ENCODE data around the gene TTC22. TPM values are rescaled to one million over a fixed set of nuclear protein-coding genes. Genes with fewer than 3 reads are reported as not detected.

The TTC22 gene
- total RNA-seq, 1 donor from 2014 or later: 0.16 TPM

DNA sequence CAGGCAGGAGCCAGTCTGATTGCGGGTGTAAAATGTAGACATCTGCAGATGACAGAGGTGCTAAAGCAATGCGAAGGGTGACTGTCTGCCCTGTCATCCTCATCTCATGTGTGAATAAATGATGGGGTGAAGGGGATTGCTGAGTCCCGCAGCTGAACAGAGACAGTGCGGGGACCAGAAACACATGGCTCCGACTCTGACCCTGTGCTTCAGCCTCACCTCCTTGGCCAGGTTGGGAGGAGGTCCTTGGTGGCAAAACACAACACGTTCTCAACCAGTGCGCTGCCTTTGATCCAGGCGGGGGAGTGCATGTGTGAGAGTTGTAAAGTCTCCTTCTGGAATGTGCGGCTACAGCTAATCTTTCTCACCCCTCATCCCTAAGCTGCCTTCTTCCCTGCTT is 32.0 kb upstream of the TTC22 start:
- no peak for DNase-seq

DNA sequence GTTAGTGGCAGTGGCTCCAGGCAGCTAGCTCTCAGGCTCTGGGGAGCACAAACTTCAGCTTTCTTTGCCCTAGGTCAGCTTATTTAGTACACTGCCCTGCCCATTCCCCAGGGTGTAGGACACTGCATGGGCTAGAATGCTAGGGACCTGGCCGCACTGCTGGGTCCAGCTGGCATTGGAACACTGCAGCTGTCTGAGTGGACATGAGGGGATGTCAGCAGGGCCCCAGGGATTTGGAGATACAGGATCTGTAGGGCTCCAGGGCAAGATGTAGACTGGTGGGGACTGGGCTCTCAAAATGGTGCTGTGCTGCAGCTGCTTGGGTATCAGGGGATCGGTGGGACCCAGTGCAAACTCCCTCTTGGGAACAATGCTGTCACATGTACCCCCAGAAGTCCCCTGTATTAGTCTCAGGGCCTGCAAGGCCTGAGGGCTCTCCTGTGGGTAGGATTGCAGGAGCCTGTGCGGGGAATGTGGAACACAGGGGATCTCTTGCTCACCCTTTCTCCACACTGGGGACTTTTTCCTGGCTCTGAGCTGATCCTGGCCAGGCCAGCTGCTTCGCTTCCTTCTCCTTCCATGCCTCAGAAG is 25.2 kb upstream of the TTC22 start:
- DNase-seq: no peak

DNA sequence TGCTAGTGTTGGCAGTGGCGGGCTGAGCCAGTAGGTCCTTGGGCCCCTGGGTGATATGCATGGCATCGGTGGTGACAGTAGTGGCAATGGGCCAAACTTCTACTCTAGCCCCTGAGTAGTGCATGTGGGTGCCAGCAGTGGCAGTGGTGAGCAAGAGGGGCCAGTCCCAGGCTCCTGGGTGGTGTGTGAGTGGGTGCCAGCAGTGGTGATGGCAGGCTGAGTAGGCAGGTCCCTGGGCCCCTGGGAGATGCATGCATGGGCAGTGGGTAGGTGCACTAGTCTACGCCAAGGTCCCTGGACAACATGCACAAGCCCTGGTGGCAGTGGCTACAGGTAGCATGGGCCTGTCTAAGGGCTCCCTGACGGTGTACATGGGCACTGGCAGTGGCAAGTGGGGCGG is 24.6 kb upstream of the TTC22 start:
- DNase-seq: no peak

DNA sequence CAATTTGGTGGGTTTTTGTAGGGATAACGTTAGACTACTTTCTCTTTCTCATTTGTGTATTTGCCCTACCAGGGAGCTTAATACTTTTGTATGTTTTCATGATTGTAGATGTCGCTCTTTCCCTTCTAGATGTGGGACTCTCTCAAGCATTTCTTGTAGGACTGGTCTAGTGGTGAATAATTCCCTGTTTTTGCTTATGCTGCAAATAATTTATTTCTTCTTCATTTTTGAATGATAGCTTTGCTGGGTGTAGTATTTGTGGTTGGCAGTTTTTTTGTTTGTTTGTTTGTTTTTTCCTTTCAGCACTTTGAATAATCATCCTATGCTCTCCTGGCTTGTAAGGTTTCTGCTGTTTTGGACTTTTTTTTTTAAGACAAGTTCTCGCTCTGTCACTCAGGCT is 22.5 kb upstream of the TTC22 start:
- no peak for DNase-seq

DNA sequence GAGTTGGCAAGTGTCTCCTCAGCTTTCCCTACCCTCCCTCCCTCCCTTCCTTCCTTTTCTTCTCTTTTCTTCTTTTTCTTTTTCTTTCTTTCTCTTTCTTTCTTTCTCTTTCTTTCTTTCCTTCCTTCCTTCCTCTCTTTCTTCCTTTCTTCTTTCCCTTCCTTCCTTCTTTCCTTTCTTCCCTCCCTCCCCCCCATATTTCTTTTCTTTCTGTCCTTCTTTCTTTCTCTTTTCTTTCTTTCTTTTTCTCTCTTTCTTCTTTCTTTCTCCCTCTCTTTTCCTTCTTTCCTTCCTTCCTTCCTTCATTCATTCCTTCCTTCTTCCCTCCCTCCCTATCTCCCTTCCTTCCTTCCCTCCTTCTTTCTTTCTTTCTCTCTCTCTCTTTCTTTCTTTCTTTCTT is 18.6 kb upstream of the TTC22 start:
- DNase-seq: no peak

DNA sequence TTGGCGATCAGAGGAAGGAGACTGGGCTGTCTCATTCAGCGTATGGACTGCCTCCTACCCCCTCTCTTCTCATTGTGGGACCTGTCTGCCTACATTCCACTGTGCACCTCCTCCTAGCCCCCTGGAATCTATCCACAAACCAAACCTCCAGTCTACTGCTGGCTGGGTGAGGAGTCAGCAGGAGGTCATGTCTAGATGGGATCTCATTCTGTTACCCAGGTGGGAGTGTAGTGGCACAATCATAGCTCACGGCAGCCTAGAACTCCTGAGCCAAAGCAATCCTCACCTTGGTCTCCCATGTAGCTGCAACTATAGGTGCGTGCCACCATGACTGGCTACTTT is 18.0 kb upstream of the TTC22 start:
- DNase-seq: no peak

DNA sequence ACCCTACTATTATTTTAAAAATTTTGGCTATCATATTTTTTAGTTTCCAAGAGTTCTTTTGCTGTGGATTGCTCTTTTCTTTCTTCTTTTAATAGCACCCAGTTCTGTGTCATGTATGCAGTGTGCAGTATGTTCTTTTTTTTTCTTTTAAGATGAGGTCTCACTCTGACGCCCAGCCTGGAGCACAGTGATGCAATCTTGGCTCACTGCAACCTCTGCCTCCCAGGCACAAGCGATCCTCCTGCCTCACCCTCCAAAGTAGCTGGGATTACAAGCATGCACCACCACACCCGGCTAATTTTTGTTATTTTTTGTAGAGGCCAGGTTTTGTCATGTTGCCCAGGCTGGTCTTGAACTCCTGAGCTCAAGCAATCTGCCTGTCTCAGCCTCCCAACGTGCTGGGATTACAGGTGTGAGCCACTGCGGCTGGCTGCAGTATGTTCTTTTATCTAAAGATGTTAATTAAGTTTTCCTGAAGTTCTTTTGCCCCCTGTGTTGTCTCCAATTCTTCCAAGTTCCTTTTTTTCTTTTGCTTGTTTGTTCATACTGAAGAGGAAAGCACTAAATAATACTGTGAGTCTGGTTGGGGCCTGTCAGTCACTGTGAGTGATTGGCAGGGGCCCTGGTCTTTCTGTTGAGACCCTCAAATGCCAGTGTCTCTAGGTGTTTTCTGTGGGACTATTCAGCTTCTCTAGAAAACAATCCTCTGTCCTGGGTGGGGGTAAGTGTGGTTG is 17.5 kb upstream of the TTC22 start:
- no peak for DNase-seq

DNA sequence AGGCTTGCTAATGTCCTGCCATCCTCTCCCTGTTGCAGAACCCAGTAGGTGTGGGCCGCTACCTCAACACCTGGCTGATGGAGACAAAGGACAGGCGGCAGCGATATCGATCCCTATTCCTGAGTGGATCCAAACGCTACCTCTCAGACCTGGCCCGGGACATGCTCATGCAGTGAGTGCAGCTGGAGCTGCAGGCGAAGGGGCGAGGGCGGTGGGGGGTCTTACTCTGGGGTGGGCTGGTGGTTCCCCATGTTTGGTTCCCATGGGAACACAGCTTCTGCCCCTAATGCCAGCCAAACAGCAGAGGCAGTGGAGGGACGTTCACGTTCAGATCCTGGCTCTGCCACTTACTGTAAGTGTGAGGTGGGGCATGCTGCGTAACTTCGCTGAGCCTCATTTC is 15.8 kb upstream of the TTC22 start:
- DNase-seq: no peak

DNA sequence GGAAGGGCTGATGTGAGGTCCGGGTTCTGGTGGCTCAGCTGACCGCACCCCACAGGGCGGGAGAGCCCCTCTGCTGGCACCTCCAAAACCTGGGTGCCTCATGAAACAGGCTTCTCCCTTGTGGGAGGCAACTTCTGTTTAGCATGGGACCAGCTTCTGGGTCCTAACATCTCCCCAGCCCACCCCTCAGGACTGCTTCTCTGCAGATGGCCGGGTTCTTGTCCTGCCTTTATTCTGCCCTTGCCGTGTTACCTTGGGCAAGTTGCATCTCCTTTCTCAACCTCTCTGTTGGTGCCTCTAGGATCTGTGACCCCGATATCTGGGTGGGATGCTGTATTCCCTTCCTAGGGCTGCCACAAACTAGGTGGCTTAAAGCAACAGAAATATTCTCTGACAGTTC is 15.0 kb upstream of the TTC22 start:
- no peak for DNase-seq

DNA sequence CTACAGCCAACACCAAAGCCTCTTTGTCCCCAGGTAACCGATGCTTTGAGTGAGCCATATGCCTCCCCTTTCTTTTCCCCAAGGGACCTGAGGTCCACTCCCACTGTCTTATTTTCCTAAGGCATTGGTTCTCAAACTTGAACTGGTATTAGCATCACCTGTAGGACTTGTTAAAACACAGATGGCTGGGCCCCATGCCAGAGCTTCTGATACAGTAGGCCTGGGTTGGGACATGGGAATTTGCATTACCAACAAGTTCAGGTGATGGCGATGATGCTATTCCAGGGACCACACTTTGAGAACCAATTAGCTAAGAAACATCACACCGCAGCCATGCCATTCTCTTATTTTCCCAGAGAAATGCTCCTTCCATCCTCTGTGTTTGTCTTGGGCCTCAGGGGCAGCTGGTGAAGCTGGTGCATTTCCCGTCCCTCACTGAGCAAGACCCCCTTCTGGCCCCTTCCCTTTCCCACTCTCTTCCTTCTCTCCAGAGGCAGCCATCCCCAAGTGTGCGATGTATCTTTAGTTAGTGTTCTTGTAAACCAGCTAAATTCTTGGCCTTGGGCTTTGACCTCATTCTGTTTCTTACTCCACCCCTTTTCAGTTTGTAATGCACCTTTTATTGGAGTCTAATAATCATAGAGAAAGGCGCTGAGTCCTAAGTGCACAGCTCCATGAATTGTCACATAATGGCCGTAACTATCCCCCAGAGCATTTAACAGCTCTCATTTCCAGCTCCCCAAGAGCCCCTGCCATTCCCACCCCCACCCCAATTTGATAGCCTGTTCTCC is 14.2 kb upstream of the TTC22 start:
- no peak for DNase-seq

DNA sequence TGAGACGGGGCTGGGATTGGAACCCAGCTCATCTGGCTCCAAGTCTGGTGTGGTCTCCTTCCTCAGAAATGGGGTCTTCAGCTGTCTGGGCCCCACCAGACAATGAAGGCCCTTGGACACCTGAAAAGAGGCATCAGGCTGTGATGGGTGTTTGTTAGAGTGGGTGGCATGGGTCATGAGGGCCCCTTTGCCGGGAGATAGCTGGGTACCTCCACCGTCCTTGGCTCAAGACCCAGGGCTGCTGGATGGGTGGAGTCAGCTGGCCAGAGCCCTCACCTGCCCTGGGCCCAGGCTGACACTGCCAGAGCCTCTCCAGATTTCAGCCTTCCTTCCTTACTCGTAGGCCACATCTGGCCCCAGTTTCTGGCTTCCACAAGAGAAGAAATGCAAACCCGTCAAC is 13.4 kb upstream of the TTC22 start:
- no peak for DNase-seq

DNA sequence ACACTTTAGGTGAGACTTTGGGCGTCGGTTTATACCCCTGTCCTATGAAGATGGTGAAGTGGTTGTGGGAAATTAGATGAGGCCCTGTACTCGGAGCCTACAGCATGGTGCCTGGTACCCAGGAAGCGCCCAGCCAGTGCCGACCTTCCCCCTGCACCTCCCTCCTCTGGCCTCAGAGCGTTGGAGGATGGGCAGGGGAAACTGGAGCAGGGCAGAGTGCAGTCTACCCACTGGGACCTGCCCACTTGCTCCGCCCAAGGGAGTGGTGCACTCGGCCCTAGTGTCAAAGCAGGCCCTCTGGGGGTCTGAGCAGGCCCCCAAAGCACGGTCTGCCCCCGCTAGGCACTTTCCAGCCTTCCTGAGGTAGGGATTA is 13.0 kb upstream of the TTC22 start:
- DNase-seq: no peak

DNA sequence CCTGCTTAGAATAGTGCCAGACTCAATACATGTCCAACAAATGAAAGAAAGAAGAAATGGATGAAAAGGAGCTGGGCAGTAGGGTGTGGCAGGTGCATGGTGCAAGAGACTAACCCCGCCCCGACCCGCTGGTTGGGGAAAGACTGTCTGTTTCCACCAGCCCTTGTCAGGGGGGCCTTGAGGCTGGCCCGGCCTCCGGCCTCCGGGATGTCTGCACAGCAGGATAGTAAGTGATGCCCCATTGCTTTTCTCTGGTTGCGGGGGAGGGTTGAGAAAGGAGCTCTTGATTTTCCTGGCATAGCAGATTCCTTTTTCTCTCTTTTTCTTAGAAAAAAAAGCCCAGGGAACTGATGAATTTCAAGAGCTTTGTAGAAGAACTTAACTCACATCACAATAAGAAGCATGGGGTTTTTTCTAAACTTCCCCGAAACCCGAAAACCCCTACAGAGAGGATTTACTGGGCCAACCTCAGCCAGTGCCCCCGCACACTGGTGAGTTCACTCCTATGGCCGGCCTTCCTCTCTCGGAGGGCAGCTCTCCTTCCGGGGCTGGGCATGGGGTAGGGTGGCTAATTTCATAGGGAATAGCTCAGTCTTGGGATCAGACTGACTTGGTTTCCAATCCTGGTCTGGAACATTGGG is 12.5 kb upstream of the TTC22 start:
- no peak for DNase-seq

DNA sequence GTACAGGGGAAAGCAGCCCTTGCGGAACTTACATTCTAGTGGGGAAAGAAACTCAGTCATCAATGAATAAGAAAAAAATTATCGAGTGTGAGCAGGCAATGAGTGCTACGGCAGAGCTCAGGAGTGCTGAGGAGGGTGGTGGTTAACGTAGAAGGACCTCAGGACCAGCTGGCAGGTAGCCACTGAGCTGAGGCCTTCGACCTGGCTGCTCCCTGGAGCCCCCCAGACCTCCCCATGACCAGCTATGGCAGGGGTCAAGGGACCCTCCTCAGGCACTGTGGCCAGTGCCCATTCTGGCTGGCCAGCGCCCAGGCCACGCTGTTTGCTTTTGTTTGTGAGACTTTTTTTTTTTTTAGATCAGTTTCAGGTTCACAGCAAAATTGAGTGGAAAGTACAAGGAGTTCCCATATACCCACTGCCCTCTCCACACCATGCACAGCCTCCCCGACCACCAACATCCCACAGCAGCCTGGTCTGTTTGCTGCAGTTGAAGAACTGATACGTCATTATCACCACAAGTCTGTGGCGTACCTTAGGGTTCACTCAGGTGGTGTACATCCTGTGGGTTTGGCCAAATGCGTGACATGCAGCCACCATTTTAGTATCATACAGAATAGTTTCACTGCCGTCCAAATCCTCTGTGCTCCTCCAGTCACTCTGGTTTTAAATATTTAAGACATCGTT is 11.8 kb upstream of the TTC22 start:
- DNase-seq: no peak

DNA sequence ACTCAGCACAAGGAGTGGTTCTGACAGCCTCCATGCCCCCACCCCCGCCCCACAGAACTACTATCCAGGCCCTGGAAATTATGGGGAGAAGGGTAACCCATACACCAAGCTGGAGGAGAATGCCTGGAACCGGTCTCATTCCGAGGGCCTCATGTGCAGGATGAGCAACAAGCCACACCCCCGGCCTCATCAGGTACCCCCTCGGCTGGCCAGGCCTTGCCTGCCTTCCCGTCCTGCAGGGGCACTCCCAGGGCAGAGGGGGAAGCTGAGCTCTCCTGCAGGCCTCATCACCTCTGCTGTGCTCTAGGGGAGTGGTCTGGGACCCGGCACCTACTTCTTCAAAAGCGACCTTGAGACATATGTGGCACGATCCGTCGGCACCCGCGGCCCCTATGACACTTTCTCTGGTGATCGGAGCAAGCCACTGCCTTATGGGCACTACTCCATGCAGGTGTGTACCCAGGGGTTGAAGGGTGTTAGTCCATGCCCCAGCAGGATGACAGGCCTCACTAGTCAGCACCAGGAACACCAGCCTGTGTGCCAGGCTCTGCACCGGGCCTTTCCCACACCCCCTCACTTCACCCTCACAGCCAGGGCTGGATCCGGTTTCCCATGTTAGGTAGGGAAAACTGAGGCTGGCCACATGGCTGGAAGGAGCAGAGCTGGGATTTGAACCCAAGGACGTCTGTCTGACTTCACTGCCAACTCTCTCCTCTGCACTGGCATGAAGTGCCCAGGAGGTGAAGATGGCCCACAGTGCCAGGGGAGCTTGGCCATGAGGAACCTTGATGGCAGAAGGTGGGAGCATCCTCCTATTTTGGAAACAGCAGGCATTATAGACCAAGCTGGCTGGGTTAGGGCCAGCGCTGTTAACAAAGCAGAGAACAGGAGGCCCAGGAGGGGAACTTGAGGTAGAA is 10.9 kb upstream of the TTC22 start:
- DNase-seq: no peak

DNA sequence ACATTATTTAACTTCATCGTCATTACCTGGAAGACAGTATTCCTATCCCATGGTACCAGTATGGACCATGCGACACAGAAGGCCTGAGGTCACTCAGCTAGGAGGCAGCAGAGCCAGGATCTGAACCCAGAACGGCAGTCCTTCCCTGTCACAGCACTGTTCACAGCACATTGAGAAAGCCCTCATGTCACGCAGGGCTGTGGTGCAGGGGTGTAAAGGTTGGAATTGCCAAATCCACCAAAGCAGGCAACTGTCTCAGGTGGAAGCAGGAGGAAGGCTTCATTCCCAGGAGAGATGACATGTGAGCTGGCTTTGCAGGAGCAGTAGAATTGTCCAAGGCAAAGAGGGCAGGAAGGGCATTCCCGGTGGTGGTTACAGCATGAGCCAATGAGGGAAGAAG is 9.9 kb upstream of the TTC22 start:
- no peak for DNase-seq

DNA sequence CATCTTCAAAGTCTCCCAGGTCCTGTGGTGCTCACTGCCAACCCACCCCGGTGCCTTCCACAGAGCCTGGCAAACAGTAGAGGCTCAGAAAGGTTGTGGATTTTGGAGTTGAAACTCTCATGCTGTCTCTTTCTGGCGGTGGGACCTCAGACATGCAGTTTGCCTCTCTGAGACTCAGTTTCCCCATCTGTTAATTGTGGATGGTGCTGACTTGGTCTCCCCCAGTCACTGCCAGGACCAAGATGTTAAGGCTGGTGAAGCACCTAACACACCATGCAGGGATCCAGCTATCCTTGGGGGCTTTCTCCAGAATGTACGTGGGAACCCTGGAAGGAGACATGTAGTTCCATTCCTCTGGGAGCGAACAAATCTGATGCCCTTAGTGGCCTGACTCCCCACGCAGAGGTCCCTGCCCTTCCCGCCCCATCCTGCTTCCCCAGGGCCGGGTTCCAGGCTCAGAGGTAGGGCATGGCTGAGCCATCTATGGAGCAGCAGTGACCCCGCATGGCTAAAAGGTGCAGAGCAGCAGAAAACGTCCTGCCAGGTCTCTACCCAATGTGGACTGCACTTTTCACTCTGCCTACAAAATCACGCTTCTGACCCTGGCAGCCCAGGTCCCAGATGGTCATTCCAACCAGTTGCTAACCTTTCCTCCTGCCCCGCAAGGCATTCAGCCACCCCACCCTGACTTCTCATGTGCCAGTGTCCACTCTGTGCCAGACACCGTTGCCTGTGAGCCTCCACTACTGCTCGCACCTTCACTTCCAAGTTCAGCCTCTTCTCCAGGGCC is 9.2 kb upstream of the TTC22 start:
- DNase-seq: peak; percentile 15

DNA sequence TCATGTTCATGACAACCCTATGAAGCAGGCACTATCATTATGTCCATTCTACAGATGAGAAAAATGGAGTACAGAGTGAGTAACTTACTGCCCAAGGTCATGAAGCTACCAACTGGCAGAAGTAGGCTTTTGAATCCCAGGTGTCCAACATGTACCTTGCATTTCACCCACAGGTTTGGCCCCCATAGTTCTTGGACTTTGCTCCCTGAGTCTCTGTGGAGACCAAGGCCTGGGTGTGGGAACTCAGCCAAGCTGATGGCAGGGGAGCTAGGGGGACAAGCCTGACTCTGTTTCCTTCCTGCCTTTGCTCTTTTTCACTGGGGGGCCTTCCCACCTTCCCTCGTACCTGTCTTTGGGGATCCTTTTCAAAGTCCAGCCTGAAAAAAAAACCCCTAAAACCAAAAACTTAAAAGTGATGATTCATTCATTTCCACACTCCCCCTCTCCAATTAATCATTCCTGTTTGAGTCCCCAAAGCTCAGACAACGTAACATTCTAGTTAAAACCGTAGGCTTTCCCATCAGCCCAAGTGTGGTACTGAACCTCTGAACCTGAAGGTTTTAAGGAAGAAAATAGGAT is 8.5 kb upstream of the TTC22 start:
- DNase-seq: no peak

DNA sequence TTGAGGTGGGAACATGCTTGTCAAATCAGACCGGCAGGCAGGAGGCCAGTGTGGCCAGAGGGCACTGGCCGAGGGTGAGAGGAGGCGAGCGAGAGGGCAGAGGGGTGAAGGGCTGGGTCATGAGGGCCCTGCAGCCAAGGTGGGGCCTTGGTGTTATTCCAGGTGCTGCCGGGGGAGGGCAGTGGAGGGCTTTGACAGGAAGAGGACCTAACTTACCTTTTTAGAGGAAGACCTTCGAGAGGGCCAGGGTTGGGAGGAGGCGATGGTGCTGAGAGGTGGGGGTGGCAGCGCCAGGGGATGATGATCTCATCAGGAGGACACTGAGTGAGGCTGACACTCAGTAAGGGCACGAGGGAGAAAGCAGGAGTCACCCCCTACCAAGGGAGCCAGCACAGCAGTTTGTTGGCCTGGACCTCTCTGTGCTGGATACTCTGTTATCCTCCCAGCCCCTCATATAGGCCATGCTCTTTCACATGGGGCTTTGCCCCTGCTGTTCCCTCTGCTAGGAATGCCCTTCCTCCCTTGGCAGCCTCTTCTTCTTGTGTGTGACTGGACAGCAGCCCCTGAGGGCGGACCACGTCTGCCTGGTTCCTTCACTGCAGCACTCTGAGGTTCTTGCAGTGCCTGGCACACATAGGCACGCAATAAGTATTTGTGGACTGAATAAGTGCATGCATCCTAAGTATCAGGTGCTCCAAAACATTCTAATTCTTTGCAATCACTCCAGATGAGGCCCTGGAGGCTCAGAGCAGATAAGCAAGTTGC is 7.5 kb upstream of the TTC22 start:
- no peak for DNase-seq

DNA sequence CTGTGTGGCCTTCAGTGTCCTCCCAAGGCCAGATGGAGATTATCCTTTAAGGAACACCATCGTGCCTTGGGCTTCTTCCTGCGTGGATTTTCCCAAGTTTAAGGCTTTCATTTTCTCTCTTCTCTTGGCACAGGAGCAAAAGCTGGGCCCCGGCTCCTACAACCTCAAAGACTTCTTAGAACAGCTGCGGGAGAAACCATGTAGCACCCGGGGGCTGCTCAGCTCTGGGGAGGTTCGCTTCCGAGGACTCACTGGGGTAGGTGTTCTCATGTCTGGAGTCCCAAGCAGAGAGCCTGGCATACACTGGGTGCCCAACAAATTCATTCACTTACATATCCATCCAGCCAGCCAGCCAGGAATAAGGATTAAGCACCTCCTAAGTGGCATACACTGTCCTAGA is 6.6 kb upstream of the TTC22 start:
- DNase-seq: no peak

All from occipital lobe (tissue), 2 donors.